ENCODE results near the gene MUC5B.

- no peak for TF ChIP-seq POLR2AphosphoS5 (IDR thresholded peaks at IDR 0.05; ENCODE audit: low read depth, low read length)
- TF ChIP-seq REST (IDR thresholded peaks at IDR 0.05; ENCODE audit: insufficient read depth in 1 of 2, low read depth in 2 of 2, low read length in 2 of 2) = no peak
- TF ChIP-seq FOXP2 (optimal IDR thresholded peaks at IDR 0.05; ENCODE audit: borderline replicate concordance, extremely low read depth, extremely low read length, insufficient read depth) = no peak
Observed at GRCh38 chr11:1260620-1261019, 37.8 kb downstream of the MUC5B start.
